ENCODE results near the gene KRTAP6-1.

DNA sequence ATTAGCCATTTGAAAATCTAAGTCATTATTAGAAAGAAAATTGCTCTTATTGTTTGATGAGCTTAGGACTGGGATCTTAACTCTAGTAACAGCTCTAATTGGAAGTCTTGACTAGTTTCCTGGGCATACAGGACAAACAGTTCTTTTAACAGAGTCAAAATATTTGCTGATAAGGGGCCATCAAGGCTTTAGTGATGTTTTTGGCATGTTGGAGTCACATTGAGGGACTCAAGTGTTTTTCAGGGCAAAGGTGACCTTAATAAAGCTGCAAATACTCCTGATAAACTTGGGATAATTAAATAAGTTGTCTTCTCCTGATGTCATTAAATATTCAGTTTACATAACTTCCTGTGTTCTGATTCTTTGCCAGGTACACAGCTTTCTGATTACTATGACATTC is 46.1 kb downstream of the KRTAP6-1 start:
- TF ChIP-seq POLR2A (IDR thresholded peaks at IDR 0.05; ENCODE audit: low read depth, low read length): no peak
- no peak for TF ChIP-seq SPI1 (IDR thresholded peaks at IDR 0.05; ENCODE audit: low read depth, low read length)
- TF ChIP-seq POLR2AphosphoS5 (IDR thresholded peaks at IDR 0.05; ENCODE audit: low read depth, low read length): no peak
- no peak for TF ChIP-seq TAF1 (IDR thresholded peaks at IDR 0.05; ENCODE audit: low read depth, low read length)
- no peak for TF ChIP-seq PAX5 (IDR thresholded peaks at IDR 0.05; ENCODE audit: insufficient read depth, low read length, severe bottlenecking)
- no peak for TF ChIP-seq POU2F2 (IDR thresholded peaks at IDR 0.05; ENCODE audit: low read depth, low read length)

All from GM12891 (cell line).